B cell (primary cell): ENCODE measurements around the gene MAPKAP1. TPM values are rescaled to one million over a fixed set of nuclear protein-coding genes. Genes with fewer than 3 reads are reported as not detected.

Experiments
- ATAC-seq: fragments of 200-7000 bp; cut with Tn5 transposase; one replicate; pipeline ENCODE4 v1.10.0; 2021; ENCODE audit warnings: low read depth, mild to moderate bottlenecking, moderate number of reproducible peaks, moderate library complexity
- CTCF ChIA-PET: fragments of 350-600 bp; sonication (Branson Sonifier 250); formaldehyde crosslinking; loops from one replicate; lab custom pipeline; 2021; ENCODE audit warnings: antibody characterized with exemption, inconsistent platforms; lab: Charles Lee
- POLR2A ChIA-PET: fragments of 350-600 bp; sonication (Branson Sonifier 250); formaldehyde crosslinking; loops from one replicate; lab custom pipeline; 2021; ENCODE audit warnings: antibody characterized with exemption; lab: Charles Lee
- DNase-seq: peaks from one replicate; pipeline ENCODE4 v3.0.0; 2013
- H2AFZ ChIP-seq: 2 replicates; pipeline ENCODE4 v1.6.1; 2012; ENCODE audit warnings: mild to moderate bottlenecking, low read depth, low read length; ENCODE audit not compliant: insufficient read depth, poor library complexity, severe bottlenecking
- H3K27ac ChIP-seq, 2 donors: 1 replicate in 1 of 2; 2 replicates in 1 of 2; pipeline ENCODE4 v1.5.1; 2012 to 2013; ENCODE audit warnings: low read length in 2 of 2, mild to moderate bottlenecking in 2 of 2, moderate library complexity in 1 of 2
- H3K27me3 ChIP-seq, 4 experiments: fragments of 200-600 bp in 1 of 4; sonication (generic) in 1 of 4; replicated peaks in 1 of 4; 1 replicate in 2 of 4; 2 replicates in 2 of 4; pipeline versions ENCODE4 v1.6.1 to v1.7.0; 2013 to 2016; ENCODE audit warnings: low read length in 3 of 4, mild to moderate bottlenecking in 2 of 4, mixed read lengths in 1 of 4, moderate library complexity in 1 of 4; ENCODE audit not compliant: insufficient read depth in 4 of 4, control insufficient read depth in 3 of 4; ENCODE audit errors: control extremely low read depth in 1 of 4
- H3K36me3 ChIP-seq, 2 experiments: replicated peaks in 1 of 2; 1 replicate in 1 of 2; 2 replicates in 1 of 2; pipeline versions ENCODE4 v1.6.1 to v1.7.1; 2013; ENCODE audit warnings: low read length in 1 of 2; ENCODE audit not compliant: insufficient read depth in 2 of 2, control insufficient read depth in 1 of 2; ENCODE audit errors: control extremely low read depth in 1 of 2, extremely low read depth in 1 of 2
- H3K4me1 ChIP-seq, 2 donors: fragments of 200-600 bp in 1 of 2; sonication (generic) in 1 of 2; 1 replicate in 1 of 2; 2 replicates in 1 of 2; pipeline versions ENCODE4 v1.5.1 to v1.6.1; 2013 to 2017; ENCODE audit warnings: low read length in 2 of 2; ENCODE audit not compliant: control insufficient read depth in 2 of 2, insufficient read depth in 2 of 2
- H3K4me2 ChIP-seq: replicated peaks from 2 replicates; pipeline ENCODE3; 2012; ENCODE audit warnings: mild to moderate bottlenecking, low read depth, low read length; ENCODE audit not compliant: poor library complexity, severe bottlenecking
- H3K4me3 ChIP-seq, 5 experiments: fragments of 200-600 bp in 1 of 5; sonication (generic) in 1 of 5; 1 replicate in 3 of 5; 2 replicates in 2 of 5; pipeline versions ENCODE4 v1.5.1 to v1.7.0; 2011 to 2016; ENCODE audit warnings: low read length in 4 of 5, mild to moderate bottlenecking in 4 of 5, low read depth in 2 of 5, control low read depth in 1 of 5, moderate library complexity in 1 of 5; ENCODE audit not compliant: insufficient read depth in 1 of 5; ENCODE audit errors: control extremely low read depth in 1 of 5, extremely low read depth in 1 of 5
- H3K79me2 ChIP-seq: fragments of 200-600 bp; sonication (generic); one replicate; pipeline ENCODE4 v1.6.0; 2016; ENCODE audit warnings: low read length; ENCODE audit not compliant: control insufficient read depth, insufficient read depth
- H3K9ac ChIP-seq: fragments of 200-600 bp; sonication (generic); 2 replicates; pipeline ENCODE4 v1.6.1; 2017; ENCODE audit warnings: mild to moderate bottlenecking, low read length, moderate library complexity
- H3K9me3 ChIP-seq, 3 donors: one replicate each; pipeline versions ENCODE4 v1.6.1 to v1.7.1; 2013; ENCODE audit warnings: low read length in 2 of 3; ENCODE audit not compliant: control insufficient read depth in 2 of 3, insufficient read depth in 1 of 3; ENCODE audit errors: control extremely low read depth in 1 of 3
- H4K20me1 ChIP-seq: 2 replicates; pipeline ENCODE4 v1.6.0; 2012; ENCODE audit warnings: mild to moderate bottlenecking, low read length; ENCODE audit not compliant: insufficient read depth, control insufficient read depth, poor library complexity, severe bottlenecking
- H3K27ac Mint-ChIP-seq: one replicate; pipeline ENCODE4 v1.8.0; 2021; ENCODE audit warnings: mixed read lengths
- H3K27me3 Mint-ChIP-seq: one replicate; pipeline ENCODE4 v1.8.0; 2021; ENCODE audit warnings: mixed read lengths
- H3K4me1 Mint-ChIP-seq: one replicate; pipeline ENCODE4 v1.8.0; 2021; ENCODE audit warnings: mixed read lengths
- H3K4me3 Mint-ChIP-seq: one replicate; pipeline ENCODE4 v1.8.0; 2021; ENCODE audit warnings: mixed read lengths
- H3K9me3 Mint-ChIP-seq: one replicate; pipeline ENCODE4 v1.8.0; 2022; ENCODE audit warnings: mixed read lengths; ENCODE audit not compliant: insufficient read depth
- CTCF ChIP-seq: fragments of 200-600 bp; IDR thresholded peaks from one replicate; pipeline ENCODE4 v1.8.0; 2022; ENCODE audit warnings: antibody characterized with exemption, mild to moderate bottlenecking
- EZH2 ChIP-seq: IDR thresholded peaks from 2 replicates; pipeline ENCODE4 v1.6.1; 2012; ENCODE audit warnings: borderline replicate concordance, low read depth, mild to moderate bottlenecking, moderate library complexity, low read length; ENCODE audit not compliant: insufficient read depth, poor library complexity, severe bottlenecking
- WGBS: methylation state at CpG from one replicate; pipeline ENCODE4 v1.1.5; 2013; ENCODE audit warnings: missing lambda C conversion rate; ENCODE audit not compliant: insufficient coverage; 5-methylcytosine and 5-hydroxymethylcytosine counted together
- intact Hi-C: fragments of 100-400 bp; cut with micrococcal nuclease; formaldehyde crosslinking; loops from one replicate; pipeline ENCODE4 v1.10.0; 2022
- polyA plus RNA-seq: library from polyadenylated mRNA; depleted of rRNA; stranded (reverse); fragments of >200 nt; gene quantifications from 2 replicates; pipeline ENCODE4 v1.2.3, GENCODE V29; 2012
- total RNA-seq, 2 donors: library from RNA; stranded (reverse); fragments of 120-200 nt in 1 of 2; gene quantifications; 1 replicate in 1 of 2; 2 replicates in 1 of 2; pipeline versions ENCODE4 v1.2.3 to v1.2.4, GENCODE V29; 2013 to 2022

MAPKAP1 gene
- total and polyA plus RNA-seq, 2 donors (not counting 1 experiment from before 2014, with no cell fraction given): 51.6 to 62.4 TPM

GRCh38 chr9:125396799-125397198, 310.2 kb downstream of the MAPKAP1 start:
- no peak overlapping the region for H2AFZ ChIP-seq
- H3K4me1 ChIP-seq: no peaks in the 10 kb centered on the region
- ATAC-seq (no peak), DNase-seq (no peak)
- no peak overlapping the region for H3K4me2 ChIP-seq
- intact Hi-C loops: no loop called here
- H3K36me3 ChIP-seq: no peaks in the 10 kb centered on the region
- H3K79me2 ChIP-seq: no peaks in the 10 kb centered on the region
- TF ChIP-seq EZH2 (no peak), CTCF (no peak)
- CTCF ChIA-PET: no interaction called here
- no peak overlapping the region for H3K4me3 Mint-ChIP-seq
- H3K9me3 Mint-ChIP-seq: no peaks in the 10 kb centered on the region
- no peak overlapping the region for H3K27ac Mint-ChIP-seq
- H3K27me3 ChIP-seq: no peaks in the 10 kb centered on the region
- H3K4me3 ChIP-seq: no peak overlapping the region
- no peak overlapping the region for H3K27ac ChIP-seq
- no peaks in the 10 kb centered on the region for H3K4me1 Mint-ChIP-seq
- POLR2A ChIA-PET: no interaction called here
- no peaks in the 10 kb centered on the region for H3K9me3 ChIP-seq
- H4K20me1 ChIP-seq: no peaks in the 10 kb centered on the region
- no peak overlapping the region for H3K9ac ChIP-seq
- no peaks in the 10 kb centered on the region for H3K27me3 Mint-ChIP-seq
- 100% methylated on average over 1 of the region's 6 CpGs for WGBS

GRCh38 chr9:125393426-125393825, 313.6 kb downstream of the MAPKAP1 start:
- H3K9me3 ChIP-seq: no peaks in the 10 kb centered on the region
- Mint-ChIP-seq H3K4me1 (no peaks in the 10 kb centered on the region), H3K9me3 (no peaks in the 10 kb centered on the region), H3K4me3 (no peak overlapping the region), H3K27ac (no peak overlapping the region), H3K27me3 (no peaks in the 10 kb centered on the region)
- intact Hi-C loops: no loop called here
- WGBS: no CpG with 5 or more reads among the region's 3 CpGs
- ATAC-seq (no peak), DNase-seq (no peak)
- TF ChIP-seq EZH2 (no peak), CTCF (no peak)
- H3K79me2 ChIP-seq: no peaks in the 10 kb centered on the region
- no peaks in the 10 kb centered on the region for H3K36me3 ChIP-seq
- H3K9ac ChIP-seq: no peak overlapping the region
- no peaks in the 10 kb centered on the region for H4K20me1 ChIP-seq
- H3K27me3 ChIP-seq: no peaks in the 10 kb centered on the region
- CTCF ChIA-PET: no interaction called here
- H3K4me3 ChIP-seq: no peak overlapping the region
- no peaks in the 10 kb centered on the region for H3K4me1 ChIP-seq
- POLR2A ChIA-PET: no interaction called here
- no peak overlapping the region for H3K27ac ChIP-seq
- no peak overlapping the region for H2AFZ ChIP-seq
- no peak overlapping the region for H3K4me2 ChIP-seq
